ENCODE results near the gene CDH23.

DNA sequence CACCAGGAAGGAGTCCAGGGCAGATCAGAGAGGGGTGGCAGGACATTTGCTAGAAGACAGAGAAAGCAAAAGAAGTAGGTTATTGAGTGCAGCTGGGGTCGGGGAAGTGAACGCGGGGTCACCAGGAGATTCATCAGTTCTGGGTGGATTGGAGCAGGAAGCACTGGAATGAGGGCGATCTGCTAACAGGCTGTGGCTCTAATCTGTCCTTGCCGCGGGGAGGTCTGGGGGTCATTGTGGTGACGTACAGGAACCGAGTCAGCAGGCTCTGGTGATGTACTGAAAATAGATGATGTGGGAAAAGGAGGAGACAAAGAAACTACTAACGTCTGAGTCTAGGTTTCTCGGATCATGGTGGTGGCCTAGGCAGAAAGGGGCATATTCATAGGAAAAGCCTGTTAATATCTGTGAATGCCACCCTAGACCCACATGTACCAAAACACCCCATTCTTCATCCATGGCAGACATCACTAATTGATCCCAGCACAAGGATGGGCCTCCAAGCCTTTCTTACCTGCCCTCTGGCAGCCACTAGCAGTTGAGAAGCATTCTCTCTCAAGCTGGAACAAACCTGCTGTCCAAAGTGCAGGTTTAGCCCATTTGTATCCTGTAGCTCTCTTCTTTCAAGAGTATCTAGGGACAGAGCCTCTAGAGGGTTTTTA is 188.3 kb downstream of the CDH23 start:
- TF ChIP-seq, protein P1, sequence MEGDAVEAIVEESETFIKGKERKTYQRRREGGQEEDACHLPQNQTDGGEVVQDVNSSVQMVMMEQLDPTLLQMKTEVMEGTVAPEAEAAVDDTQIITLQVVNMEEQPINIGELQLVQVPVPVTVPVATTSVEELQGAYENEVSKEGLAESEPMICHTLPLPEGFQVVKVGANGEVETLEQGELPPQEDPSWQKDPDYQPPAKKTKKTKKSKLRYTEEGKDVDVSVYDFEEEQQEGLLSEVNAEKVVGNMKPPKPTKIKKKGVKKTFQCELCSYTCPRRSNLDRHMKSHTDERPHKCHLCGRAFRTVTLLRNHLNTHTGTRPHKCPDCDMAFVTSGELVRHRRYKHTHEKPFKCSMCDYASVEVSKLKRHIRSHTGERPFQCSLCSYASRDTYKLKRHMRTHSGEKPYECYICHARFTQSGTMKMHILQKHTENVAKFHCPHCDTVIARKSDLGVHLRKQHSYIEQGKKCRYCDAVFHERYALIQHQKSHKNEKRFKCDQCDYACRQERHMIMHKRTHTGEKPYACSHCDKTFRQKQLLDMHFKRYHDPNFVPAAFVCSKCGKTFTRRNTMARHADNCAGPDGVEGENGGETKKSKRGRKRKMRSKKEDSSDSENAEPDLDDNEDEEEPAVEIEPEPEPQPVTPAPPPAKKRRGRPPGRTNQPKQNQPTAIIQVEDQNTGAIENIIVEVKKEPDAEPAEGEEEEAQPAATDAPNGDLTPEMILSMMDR (IDR thresholded peaks at IDR 0.05): no peak
- TF ChIP-seq POLR2A (IDR thresholded peaks at IDR 0.05; ENCODE audit: low read depth): no peak
